GM12891 (cell line): ENCODE measurements around the gene FBXO31.

Experiments
- DNase-seq: peaks from one replicate; pipeline ENCODE4 v3.0.0; 2011; ENCODE audit warnings: low spot score; ENCODE audit not compliant: insufficient read length
- FAIRE-seq: peaks from 2 replicates; lab custom pipeline; 2011; peaks lifted over from hg19 to GRCh38; lab: Jason Lieb, UNC
- PAX5 ChIP-seq: IDR thresholded peaks from 2 replicates; pipeline ENCODE4 v1.6.1; 2011; ENCODE audit warnings: low read length, moderate library complexity, mild to moderate bottlenecking; ENCODE audit not compliant: insufficient read depth, severe bottlenecking
- POLR2A ChIP-seq: IDR thresholded peaks from 2 replicates; pipeline ENCODE4 v1.6.1; 2011; ENCODE audit warnings: low read depth, low read length, control low read depth
- POLR2AphosphoS5 ChIP-seq: IDR thresholded peaks from 2 replicates; pipeline ENCODE4 v1.6.1; 2011; ENCODE audit warnings: low read depth, low read length, control low read depth
- POU2F2 ChIP-seq: IDR thresholded peaks from 2 replicates; pipeline ENCODE4 v1.6.1; 2011; ENCODE audit warnings: low read depth, mild to moderate bottlenecking, control low read depth, low read length, moderate library complexity
- SPI1 ChIP-seq: IDR thresholded peaks from 2 replicates; pipeline ENCODE4 v1.6.1; 2011; ENCODE audit warnings: low read depth, low read length, control low read depth
- TAF1 ChIP-seq: IDR thresholded peaks from 2 replicates; pipeline ENCODE4 v1.6.1; 2011; ENCODE audit warnings: low read depth, low read length, control low read depth

Gene FBXO31

DNA sequence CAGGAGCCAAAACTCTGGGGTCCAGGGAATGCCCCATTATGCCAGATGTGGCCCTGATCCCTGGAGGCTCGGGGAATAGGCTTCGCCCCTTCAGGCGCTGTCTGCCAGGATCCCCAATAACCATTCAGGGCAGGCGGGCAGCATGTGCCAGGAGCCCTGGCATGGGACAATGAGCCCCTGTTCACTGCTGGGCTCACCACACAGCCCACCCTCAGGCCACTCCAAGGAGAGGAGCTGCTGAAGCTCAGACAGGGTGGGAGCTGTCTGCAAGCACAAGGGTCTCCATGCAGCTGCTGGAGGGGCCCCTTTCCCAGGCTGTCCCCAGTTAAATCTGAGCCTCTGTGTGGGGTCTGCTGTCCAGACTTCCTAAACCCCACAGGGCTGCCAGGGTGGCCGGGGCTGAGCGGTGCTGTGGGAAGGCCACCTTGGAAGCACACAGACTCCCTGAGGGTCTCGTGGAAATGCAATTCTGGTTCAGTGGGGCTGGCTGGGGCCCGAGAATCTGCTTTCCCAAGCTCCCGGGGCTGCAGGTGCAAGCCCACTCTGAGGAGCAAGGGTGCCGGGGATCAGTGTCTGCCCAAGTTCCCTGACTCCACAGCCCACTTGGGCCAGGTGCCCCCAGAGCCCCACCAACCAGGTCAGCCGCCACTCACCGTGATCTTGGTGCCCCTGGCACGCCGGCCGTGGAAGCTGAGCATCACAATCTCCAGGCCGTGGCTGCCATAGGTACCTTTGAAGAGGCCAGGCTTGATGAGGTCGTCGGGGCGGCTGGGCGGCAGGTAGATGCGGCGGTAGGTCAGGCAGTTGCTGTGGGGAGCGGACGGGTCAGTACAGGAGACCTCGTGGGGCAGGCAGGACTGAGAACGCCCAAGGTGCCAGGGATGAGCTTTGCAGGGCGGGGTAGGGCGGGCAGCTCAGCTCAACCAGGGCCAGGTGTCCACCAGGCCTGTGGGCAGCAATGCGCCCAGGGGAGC lies 48.6 kb downstream of the FBXO31 start:
- DNase-seq (no peak), FAIRE-seq (no peak)
- TF ChIP-seq SPI1, result no peak
- no peak for TF ChIP-seq POU2F2
- TF ChIP-seq POLR2AphosphoS5, result no peak
- no peak for TF ChIP-seq PAX5
- no peak for TF ChIP-seq POLR2A
- no peak for TF ChIP-seq TAF1

- DNase-seq (no peak), FAIRE-seq (no peak)
- TF ChIP-seq TAF1 (no peak), SPI1 (no peak), POLR2A (no peak), POU2F2 (no peak), PAX5 (no peak)
These were observed 49.8 kb downstream of the FBXO31 start for GRCh38 chr16:87333581-87334331.

DNA sequence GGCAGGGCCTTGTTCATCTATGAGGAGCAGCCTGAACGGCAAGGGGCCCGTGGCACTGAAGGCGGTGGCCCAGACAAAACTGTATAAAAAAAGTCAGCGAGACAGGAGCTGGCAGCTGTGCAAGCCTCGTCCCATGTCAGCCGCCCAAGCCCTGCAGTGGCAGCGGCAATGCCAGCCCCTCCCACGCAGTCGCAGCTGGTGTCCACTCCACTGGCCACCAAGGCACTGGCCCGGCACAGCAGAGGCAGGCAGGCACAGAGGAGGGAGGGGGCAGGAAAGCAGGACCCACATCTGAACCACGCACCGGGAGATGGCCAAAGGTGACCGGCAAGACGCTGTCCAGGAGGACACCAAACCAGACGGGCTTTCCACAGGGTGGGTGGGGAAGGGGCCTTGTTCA lies 50.5 kb downstream of the FBXO31 start:
- DNase-seq (no peak), FAIRE-seq (no peak)
- no peak for TF ChIP-seq PAX5
- no peak for TF ChIP-seq TAF1
- TF ChIP-seq POLR2AphosphoS5, result no peak
- no peak for TF ChIP-seq SPI1
- no peak for TF ChIP-seq POU2F2
- no peak for TF ChIP-seq POLR2A

- FAIRE-seq (no peak), DNase-seq (no peak)
- TF ChIP-seq SPI1 (no peak), TAF1 (no peak), POU2F2 (no peak), POLR2A (no peak)
These were observed 51.4 kb downstream of the FBXO31 start for GRCh38 chr16:87332150-87332549.

DNA sequence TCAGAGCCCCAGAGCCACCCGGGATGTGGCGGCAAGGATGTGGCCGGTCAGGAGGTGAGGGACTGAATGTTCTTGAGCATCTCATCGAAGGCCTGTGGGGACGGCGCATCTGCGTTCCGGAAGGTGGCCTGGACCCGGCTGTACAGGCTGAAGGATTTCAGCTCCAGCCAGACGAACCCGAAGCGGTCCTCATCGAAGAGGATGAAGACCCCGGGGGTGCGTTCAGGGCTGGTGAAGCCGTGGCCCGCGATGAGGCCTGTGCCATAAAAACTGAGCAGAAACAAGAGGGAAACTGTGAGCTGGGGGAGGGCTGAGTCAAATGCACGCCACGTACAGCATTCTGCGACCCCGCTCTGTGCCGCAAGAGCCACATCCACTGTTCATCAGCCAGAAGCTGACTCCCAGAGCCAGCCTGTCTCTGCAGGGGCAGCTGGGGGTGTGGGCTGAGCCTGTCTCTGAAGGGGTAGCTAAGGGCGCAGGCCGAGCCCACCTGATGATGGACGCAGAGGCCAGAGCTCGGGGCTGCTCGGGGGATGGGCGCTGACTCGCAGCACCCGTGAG lies 52.3 kb downstream of the FBXO31 start:
- TF ChIP-seq SPI1 (no peak), POLR2AphosphoS5 (no peak), TAF1 (no peak), POLR2A (no peak), PAX5 (no peak), POU2F2 (no peak)
- DNase-seq, result no peak
- FAIRE-seq, result no peak

- DNase-seq, result no peak
- TF ChIP-seq POU2F2 (no peak), PAX5 (no peak), POLR2AphosphoS5 (no peak), POLR2A (no peak), TAF1 (no peak), SPI1 (no peak)
- FAIRE-seq, result no peak
These were observed 52.9 kb downstream of the FBXO31 start for GRCh38 chr16:87330646-87331045.

DNA sequence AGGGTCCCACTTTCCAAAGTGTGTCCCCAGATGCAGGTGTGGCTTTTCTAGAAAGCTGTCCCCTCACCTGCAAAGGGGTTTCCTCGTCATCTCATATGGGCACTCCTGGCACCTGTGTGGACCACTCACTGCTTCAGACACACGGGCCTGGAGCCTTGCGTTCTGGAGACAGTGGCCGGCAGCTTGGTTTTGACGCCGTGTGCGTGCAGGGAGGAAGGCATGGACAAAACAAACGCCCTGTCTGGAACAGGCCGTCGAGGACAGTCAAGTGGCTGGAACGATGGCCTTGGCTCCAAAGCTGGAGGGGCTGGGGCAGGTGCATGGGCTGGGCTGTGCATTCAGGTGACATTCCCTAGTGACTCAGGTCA lies 53.3 kb downstream of the FBXO31 start:
- FAIRE-seq (no peak), DNase-seq (no peak)
- TF ChIP-seq PAX5 (no peak), POLR2A (no peak), POLR2AphosphoS5 (no peak), POU2F2 (no peak), TAF1 (no peak), SPI1 (no peak)

DNA sequence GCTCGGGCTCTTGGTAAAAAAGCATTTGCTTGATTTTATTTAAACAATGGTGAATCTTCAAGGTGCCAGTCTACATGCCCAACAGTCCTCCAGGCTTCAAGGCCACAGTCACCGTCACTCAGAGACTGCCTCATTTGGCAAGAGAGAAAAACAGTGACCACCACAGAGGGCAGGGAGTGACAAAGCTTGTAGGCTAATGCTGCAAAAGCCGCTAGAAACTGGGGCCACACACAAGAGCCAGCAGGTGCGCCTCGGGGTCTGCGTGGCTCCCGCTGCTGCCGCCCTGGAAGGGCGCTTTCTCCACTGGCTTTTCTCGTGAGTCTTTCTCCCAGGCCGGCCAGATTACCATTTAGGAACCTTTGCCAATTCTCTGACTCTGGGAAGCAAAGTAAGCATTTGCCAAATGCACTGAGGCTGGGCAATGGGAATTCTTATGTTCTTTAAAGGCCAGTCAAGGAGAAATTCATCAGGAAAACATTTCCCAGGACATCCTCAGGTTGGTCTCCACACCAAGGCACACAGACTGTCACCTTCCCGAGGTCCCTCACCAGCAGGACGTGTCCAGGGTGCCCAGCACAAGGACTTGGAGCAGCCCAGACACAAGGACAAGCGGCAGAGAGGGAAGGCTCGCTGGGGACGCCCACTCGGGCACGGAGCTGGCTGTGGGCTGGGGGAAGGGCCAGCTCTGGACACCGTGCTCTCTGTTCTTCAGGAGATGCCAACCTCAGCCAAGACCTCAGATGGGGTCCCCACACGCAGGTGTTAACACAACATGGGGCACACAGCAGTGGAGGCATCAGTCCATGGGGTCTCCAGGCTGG lies 53.9 kb downstream of the FBXO31 start:
- no peak for FAIRE-seq

DNA sequence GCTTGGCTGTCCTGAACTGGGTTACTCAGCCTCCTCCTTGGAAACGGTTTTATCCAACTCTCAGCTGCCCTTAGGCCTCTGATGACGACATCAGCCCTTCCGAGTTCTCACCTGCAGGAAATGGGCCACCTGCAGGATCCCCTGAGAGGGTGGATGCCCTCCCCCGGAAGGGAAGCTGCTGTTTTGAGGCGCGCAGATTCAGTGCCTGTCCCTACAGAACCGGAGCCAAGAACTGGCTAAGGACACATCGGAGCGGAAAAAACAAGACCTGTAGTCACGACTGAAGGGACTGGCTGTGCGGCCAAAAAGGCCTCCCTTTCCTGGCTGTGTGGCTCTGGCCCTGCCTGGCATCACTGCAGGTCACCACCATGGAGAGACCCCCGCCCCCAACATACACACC lies 54.7 kb downstream of the FBXO31 start:
- DNase-seq (no peak), FAIRE-seq (no peak)
- TF ChIP-seq POLR2A (no peak), SPI1 (no peak), PAX5 (no peak), POU2F2 (no peak), POLR2AphosphoS5 (no peak), TAF1 (no peak)

More for the DNA sequence above, 53.9 kb downstream of the FBXO31 start:
- TF ChIP-seq SPI1 (no peak), POLR2AphosphoS5 (no peak)
- DNase-seq, result no peak
